GM12874 (cell line): Measurements from ENCODE around the gene CRY1.

Source experiments
- TF ChIP-seq, protein P1 (sequence below): IDR thresholded peaks from 2 replicates; pipeline ENCODE4 v1.5.1; 2011; ENCODE audit warnings: low read depth, mild to moderate bottlenecking, control low read depth, low read length, moderate library complexity; ENCODE audit not compliant: insufficient read depth

Gene CRY1

DNA sequence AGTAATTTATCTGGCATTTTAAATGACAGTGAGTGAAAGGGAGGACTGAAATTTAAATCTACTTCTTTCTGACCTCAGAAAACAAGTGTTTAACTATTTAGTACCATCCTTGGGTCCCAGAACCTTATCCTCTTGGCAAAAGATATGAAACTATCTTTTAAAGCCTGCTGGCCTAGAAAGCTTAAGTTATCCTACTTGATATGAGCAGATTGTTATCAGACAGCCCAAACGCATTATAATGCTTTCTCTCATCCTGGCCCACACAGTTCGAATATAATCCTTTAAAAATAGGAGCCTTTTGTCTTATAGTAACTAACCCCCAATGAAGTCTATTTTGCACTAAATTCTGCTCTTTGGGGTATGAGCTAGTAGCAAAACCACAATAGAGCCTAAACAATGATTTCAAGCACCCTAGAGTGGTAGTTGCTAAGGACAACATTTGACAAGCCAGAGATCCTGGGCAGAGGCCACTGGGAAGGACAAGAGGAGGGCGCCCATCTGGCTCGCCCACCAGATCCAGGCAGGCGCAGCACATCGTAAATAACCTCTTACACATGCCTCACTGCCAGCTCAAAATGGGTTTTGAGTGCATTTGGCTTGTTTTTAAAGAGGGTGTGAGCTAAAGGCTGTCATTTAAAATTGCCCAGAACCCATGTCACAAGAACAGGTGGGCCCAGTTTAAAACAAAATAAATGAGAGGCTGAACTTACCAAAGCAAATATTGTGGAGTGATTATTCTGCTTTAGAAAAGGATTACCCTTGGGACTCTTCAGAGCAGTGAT is 37.7 kb upstream of the CRY1 start:
- TF ChIP-seq, protein P1, sequence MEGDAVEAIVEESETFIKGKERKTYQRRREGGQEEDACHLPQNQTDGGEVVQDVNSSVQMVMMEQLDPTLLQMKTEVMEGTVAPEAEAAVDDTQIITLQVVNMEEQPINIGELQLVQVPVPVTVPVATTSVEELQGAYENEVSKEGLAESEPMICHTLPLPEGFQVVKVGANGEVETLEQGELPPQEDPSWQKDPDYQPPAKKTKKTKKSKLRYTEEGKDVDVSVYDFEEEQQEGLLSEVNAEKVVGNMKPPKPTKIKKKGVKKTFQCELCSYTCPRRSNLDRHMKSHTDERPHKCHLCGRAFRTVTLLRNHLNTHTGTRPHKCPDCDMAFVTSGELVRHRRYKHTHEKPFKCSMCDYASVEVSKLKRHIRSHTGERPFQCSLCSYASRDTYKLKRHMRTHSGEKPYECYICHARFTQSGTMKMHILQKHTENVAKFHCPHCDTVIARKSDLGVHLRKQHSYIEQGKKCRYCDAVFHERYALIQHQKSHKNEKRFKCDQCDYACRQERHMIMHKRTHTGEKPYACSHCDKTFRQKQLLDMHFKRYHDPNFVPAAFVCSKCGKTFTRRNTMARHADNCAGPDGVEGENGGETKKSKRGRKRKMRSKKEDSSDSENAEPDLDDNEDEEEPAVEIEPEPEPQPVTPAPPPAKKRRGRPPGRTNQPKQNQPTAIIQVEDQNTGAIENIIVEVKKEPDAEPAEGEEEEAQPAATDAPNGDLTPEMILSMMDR: no peak

DNA sequence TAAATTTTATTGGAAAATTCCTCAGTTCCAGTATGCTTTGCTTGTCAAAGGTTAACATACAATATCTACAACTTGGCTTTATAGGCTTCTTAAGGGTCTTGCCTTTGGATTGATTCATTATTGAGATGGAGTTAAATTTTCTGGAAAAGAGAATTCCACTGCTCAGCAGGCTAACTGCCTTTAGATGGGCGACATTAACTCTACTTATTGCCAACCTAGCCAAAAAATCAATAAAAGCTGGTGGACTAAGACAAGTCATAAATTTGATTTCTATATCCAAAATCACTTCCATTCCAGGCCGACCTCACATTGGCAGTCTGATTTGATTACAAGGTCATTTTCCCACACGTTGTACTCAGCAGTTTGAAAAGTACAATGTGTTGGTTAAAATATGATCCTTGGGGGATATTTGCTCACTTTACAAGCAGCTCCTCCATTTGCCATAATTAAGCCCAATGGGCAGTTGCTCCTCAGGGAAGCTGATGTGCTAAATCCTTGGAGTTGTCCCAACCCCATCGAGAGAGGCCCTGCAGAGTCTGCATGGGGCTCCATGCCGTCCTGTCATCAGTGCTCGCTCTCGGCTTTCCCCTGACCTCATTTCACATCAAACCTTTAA is 36.1 kb upstream of the CRY1 start:
- TF ChIP-seq, protein P1: no peak

DNA sequence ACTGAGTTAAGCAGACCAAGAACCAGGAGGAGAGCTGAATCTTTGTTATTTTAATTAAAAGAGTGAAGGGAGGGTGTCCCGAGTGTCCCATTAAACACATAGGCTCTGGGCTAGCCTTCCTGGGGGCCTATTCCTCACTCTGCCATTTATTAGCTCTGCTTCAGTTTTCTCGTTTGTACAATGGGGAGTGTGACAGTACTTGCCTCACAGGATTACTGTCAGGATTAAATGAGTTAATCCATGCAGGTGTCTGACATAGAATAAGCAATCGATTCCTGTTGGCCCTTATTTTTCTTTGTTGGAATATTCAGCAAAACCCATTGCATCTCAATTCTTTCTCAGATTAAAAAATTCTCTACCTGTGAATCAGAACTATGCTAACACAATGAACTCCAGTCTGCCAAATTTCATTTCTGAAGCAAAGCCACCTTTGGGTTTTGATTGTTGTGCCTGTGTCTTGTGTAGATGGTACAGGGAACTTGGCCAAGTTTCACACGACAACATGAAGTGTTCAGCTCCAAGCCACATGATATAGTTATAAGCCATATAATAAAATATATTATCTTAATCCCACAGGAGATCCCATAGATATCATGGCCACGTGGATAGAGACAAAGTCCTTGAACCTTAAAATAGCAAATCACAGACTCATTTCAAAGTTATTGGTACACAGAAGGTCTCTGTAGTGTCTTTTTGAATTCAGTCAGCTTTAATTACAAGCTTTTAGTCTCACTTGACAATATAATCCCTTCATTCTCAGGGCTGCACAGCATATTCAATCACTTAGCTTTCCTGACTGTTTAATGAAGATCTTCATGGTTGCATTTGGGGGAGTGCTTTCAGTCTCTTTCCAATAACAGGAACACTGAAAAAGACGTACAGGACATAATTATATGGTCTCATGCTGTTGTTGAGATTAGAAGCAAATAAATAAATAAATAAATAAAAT is 34.4 kb upstream of the CRY1 start:
- TF ChIP-seq, protein P1: no peak

DNA sequence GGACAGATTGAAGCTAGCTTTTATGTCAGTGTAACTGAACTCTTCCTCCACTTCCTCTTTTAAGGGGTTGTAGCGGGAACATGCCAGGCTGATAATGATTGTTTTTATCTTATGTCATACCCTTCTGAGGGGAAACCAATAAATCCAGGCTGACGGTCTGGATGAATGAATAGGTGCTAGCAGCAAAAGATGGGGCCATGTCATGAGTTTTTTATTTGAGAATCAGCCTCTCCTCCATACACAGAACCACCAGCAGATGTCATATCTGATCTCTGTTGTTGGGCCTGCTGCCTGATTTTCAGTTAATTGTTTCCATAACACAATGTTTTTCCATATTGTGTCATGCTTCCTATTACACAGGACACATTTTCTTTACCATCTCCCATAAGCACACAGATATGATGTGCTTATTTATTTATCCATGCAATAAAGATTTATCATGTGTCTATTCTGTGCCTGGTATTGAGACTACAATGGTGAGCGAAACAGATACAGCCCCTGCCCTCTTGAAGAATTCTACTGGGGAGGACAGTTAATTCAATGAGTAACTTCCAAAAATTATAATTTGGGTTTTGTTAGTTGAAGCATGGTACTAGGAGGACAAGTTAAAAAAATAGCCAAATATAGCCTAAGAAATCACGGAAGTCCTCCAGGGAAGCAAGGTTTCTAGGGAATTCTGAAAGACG is 33.6 kb upstream of the CRY1 start:
- TF ChIP-seq, protein P1: no peak

DNA sequence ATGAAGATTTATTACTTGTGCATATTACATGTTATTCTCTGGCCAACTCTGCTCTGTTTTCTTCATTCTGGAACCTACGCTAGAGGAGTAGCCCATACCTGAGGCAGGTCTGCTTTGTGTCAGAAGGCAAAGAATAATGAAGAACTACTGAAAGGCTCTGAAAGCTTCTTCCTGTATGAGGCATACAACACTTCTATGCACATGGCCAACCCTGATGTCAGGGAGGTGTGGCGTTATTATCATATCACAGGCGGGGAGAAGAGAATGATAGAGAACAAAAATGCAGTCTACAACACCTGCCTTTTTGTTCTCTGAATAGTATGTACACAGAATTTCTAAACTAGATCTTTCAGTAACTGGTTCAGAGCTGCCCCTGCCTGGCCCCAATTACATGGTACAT is 32.5 kb upstream of the CRY1 start:
- TF ChIP-seq, protein P1: no peak

DNA sequence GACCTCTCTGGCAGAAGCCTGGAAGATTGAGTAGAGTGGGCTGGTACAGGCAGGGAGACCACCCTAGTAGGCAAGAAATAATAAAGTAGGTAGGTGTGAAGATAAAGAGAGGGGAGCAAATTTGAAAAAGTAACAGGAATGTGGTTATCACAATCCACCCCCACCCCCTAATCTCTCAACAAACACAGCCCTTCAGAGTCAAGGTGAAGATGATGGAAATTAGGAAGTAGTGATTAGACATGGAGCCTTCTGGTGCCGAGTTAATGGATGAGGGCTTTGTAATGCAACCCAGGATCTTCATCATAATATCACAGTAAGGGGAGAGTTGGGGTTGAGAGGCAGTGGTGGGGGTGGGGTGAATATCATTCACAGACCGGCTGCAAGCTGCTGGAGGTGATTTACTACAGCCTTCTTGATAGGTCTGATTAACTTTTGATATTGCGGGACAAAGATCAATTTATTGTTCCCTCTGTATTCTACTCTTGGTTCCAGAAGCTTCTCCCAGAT is 29.2 kb upstream of the CRY1 start:
- TF ChIP-seq, protein P1: no peak
